ENCODE results near the gene MIA3. TPM values are rescaled to one million over a fixed set of nuclear protein-coding genes. Genes with fewer than 3 reads are reported as not detected.

The MIA3 gene
- total and polyA plus RNA-seq, 2 of the 4 experiments (the other 2 are of a cell fraction), result 35.0 to 45.4 TPM

GRCh38 chr1:222644636-222644980 lies 26.7 kb downstream of the MIA3 start (continued):
- TF ChIP-seq USF2 (IDR thresholded peaks at IDR 0.05; ENCODE audit: low read depth, low read length), result no peak
- TF ChIP-seq NFE2L2 (IDR thresholded peaks at IDR 0.05; ENCODE audit: low read depth, low read length), result no peak
- no peak for TF ChIP-seq SMC3 (IDR thresholded peaks at IDR 0.05; ENCODE audit: low read depth, low read length)
- TF ChIP-seq BHLHE40 (IDR thresholded peaks at IDR 0.05; ENCODE audit: low read depth, low read length), result no peak
- TF ChIP-seq RAD21 (IDR thresholded peaks at IDR 0.05; ENCODE audit: low read length), result no peak
- no peak for TF ChIP-seq FOS (IDR thresholded peaks at IDR 0.05; ENCODE audit: low read depth, low read length)

- dilution Hi-C loops (cut with HindIII; ENCODE audit: low sequenced_read_pairs, unreplicated experiment), result no loop called here
- no CpG with 5 or more reads among the region's 1 CpG for WGBS, 2 experiments (ENCODE audit: extremely low coverage in 2 of 2, insufficient read length in 1 of 2)
- Histone ChIP-seq H2AK9ac (replicated peaks; ENCODE audit: low read depth, low read length, poor library complexity) (no peak overlapping the region), H3K9me1 (ENCODE audit: insufficient read depth, low read length) (no peaks in the 10 kb centered on the region), H2AFZ (replicated peaks; ENCODE audit: low read length, poor library complexity) (no peak overlapping the region), H2BK20ac (ENCODE audit: low read depth, low read length) (no peak overlapping the region), H3K4ac (ENCODE audit: low read depth, low read length) (no peak overlapping the region), H3K4me1 (ENCODE audit: control insufficient read depth, insufficient read depth, low read length) (no peaks in the 10 kb centered on the region), H4K8ac (ENCODE audit: low read depth in 2 of 2, low read length in 2 of 2) (no peak overlapping the region), H3K27me3 (ENCODE audit: control insufficient read depth, insufficient read depth, low read length) (no peaks in the 10 kb centered on the region), H2AK5ac (ENCODE audit: low read depth, low read length) (no peak overlapping the region), H4K5ac (ENCODE audit: low read depth, low read length) (no peak overlapping the region), H3K36me3 (ENCODE audit: control insufficient read depth, insufficient read depth, low read length) (peaks cover 44% of the 10 kb centered on the region), H2BK120ac (ENCODE audit: low read depth, low read length) (no peak overlapping the region), H3K27ac (ENCODE audit: insufficient read depth, low read length) (no peak overlapping the region), H3K56ac (ENCODE audit: extremely low read depth, insufficient read depth, low read length) (no peak overlapping the region), H3K79me1 (ENCODE audit: low read depth in 1 of 2, low read length in 2 of 2) (peaks cover 0 to 4% of the 10 kb centered on the region in 2 experiments; a peak in 1 of 4 replicates), H4K91ac (ENCODE audit: insufficient read depth, low read depth, low read length) (no peak overlapping the region), H3K4me2 (ENCODE audit: low read depth, low read length) (no peak overlapping the region), H2BK15ac (ENCODE audit: low read depth, low read length) (no peak overlapping the region), H3K18ac (ENCODE audit: low read depth, low read length) (no peak overlapping the region), H3K4me3 (ENCODE audit: insufficient read depth, low read depth, low read length) (no peak overlapping the region), H3K9me3 (ENCODE audit: control insufficient read depth, insufficient read depth, low read length) (no peaks in the 10 kb centered on the region), H2BK5ac (ENCODE audit: low read depth, low read length, poor library complexity, severe bottlenecking) (no peak overlapping the region), H3K9ac (ENCODE audit: low read depth, low read length) (no peak overlapping the region), H3K23ac (ENCODE audit: low read depth, low read length) (no peak overlapping the region), H3K14ac (replicated peaks; ENCODE audit: low read depth, low read length) (no peak overlapping the region), H4K20me1 (ENCODE audit: insufficient read depth, low read length) (no peaks in the 10 kb centered on the region)
- CTCF ChIA-PET, result no interaction called here
- DNase-seq (no peak), ATAC-seq (ENCODE audit: low read depth) (no peak)
- POLR2A ChIA-PET (ENCODE audit: unreplicated experiment), result no interaction called here
- TF ChIP-seq NFE2L2 (IDR thresholded peaks at IDR 0.05; ENCODE audit: low read depth, low read length) (no peak), CTCF (conservative IDR thresholded peaks at IDR 0.05; ENCODE audit: low read depth, low read length) (no peak), BHLHE40 (IDR thresholded peaks at IDR 0.05; ENCODE audit: low read depth, low read length) (no peak), USF2 (IDR thresholded peaks at IDR 0.05; ENCODE audit: low read depth, low read length) (no peak), RCOR1 (IDR thresholded peaks at IDR 0.05; ENCODE audit: insufficient replicate concordance, low read length) (no peak), CEBPB (IDR thresholded peaks at IDR 0.05; ENCODE audit: low read depth, low read length) (no peak), FOS (IDR thresholded peaks at IDR 0.05; ENCODE audit: low read depth, low read length) (no peak), RFX5 (IDR thresholded peaks at IDR 0.05; ENCODE audit: low read depth, low read length) (no peak), ELK1 (IDR thresholded peaks at IDR 0.05; ENCODE audit: borderline replicate concordance, low read depth, low read length) (no peak)
- in situ Hi-C loops (cut with MboI; ENCODE audit: low sequenced_read_pairs), result no loop called here
- no TSS peak for BruUV-seq (replicated peaks)
- intact Hi-C loops (cut with micrococcal nuclease), result loop anchor here (5.0 kb wide), 1 partner anchor 35 kb away; no protein-coding TSS in a partner anchor
These were observed 34.8 kb downstream of the MIA3 start for GRCh38 chr1:222652676-222653075.
